ENCODE results near the gene ZNF439.
"Not testable (repeated sequence)": the region's sequence is repeated elsewhere in the genome, so short reads cannot be mapped to it uniquely, and the experiment has no call there.

The ZNF439 gene

GRCh38 chr19:11821474-11822109 lies 26.9 kb upstream of the ZNF439 start:
- no peak overlapping the region for H3K4me3 ChIP-seq (ENCODE audit: low read depth, low read length)

GRCh38 chr19:11828957-11829876 lies 19.3 kb upstream of the ZNF439 start:
- not testable (repeated sequence) for DNase-seq (ENCODE audit: low read depth); H3K4me3 ChIP-seq (ENCODE audit: low read depth, low read length)

More at GRCh38 chr19:11821474-11822109, 26.9 kb upstream of the ZNF439 start:
- no peak for DNase-seq (ENCODE audit: low read depth)
- TF ChIP-seq, protein P1, sequence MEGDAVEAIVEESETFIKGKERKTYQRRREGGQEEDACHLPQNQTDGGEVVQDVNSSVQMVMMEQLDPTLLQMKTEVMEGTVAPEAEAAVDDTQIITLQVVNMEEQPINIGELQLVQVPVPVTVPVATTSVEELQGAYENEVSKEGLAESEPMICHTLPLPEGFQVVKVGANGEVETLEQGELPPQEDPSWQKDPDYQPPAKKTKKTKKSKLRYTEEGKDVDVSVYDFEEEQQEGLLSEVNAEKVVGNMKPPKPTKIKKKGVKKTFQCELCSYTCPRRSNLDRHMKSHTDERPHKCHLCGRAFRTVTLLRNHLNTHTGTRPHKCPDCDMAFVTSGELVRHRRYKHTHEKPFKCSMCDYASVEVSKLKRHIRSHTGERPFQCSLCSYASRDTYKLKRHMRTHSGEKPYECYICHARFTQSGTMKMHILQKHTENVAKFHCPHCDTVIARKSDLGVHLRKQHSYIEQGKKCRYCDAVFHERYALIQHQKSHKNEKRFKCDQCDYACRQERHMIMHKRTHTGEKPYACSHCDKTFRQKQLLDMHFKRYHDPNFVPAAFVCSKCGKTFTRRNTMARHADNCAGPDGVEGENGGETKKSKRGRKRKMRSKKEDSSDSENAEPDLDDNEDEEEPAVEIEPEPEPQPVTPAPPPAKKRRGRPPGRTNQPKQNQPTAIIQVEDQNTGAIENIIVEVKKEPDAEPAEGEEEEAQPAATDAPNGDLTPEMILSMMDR (IDR thresholded peaks at IDR 0.05; ENCODE audit: control insufficient read depth, extremely low read depth, insufficient read depth) = no peak

DNA sequence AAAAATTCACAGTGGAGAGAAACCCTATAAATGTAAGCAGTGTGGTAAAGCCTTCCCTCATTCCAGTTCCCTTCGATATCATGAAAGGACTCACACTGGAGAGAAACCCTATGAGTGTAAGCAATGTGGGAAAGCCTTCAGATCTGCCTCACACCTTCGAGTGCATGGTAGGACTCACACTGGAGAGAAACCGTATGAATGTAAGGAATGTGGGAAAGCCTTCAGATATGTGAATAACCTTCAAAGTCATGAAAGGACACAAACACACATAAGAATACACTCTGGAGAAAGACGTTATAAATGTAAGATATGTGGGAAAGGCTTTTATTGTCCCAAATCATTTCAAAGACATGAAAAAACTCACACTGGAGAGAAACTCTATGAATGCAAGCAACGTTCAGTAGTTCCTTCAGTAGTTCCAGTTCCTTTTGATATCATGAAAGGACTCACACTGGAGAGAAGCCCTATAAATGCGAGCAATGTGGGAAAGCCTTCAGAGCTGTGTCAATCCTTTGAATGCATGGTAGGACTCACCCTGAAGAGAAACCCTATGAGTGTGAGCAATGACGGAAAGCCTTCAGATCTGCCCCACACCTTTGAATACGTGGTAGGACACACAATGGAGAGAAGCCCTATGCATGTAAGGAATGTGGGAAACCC lies 16.1 kb upstream of the ZNF439 start:
- TF ChIP-seq, protein P1 (IDR thresholded peaks at IDR 0.05; ENCODE audit: control insufficient read depth, extremely low read depth, insufficient read depth) = no peak
- DNase-seq (ENCODE audit: low read depth) = no peak
- no peak overlapping the region for H3K4me3 ChIP-seq (ENCODE audit: low read depth, low read length)

- DNase-seq (ENCODE audit: low read depth) = no peak
- no peak overlapping the region for H3K4me3 ChIP-seq (ENCODE audit: low read depth, low read length)
- TF ChIP-seq, protein P1 (IDR thresholded peaks at IDR 0.05; ENCODE audit: control insufficient read depth, extremely low read depth, insufficient read depth) = no peak
These were observed 15.0 kb upstream of the ZNF439 start for GRCh38 chr19:11833541-11833940.

DNA sequence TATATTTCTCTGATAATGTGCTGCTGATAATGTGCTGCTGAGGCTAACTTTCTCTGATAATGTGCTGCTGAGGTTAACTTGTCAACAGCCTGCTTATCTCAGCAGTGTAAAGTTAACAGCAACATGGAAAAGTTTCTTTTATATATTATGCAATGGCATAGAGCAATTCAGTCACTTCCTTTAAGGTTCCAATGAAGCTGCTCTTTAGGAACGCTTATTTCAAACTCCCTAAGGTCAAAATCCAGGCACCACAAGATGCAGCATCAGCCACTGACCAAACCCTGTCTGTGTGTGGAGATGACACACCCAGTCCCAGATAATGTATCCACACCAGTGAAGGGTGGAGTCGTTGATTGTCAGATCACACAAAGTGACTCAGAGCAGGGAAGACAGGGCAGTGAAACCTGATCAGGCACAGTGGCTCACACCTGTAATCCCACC lies 12.9 kb upstream of the ZNF439 start:
- H3K4me3 ChIP-seq (ENCODE audit: low read depth, low read length); DNase-seq (ENCODE audit: low read depth): not testable (repeated sequence)

- TF ChIP-seq, protein P1 (IDR thresholded peaks at IDR 0.05; ENCODE audit: control insufficient read depth, extremely low read depth, insufficient read depth) = no peak
- DNase-seq (ENCODE audit: low read depth) = no peak
- H3K4me3 ChIP-seq (ENCODE audit: low read depth, low read length) = no peak overlapping the region
These were observed 4.8 kb upstream of the ZNF439 start for GRCh38 chr19:11843722-11844121.

- not testable (repeated sequence) for H3K4me3 ChIP-seq (ENCODE audit: low read depth, low read length); DNase-seq (ENCODE audit: low read depth)
These were observed 911 bp upstream of the ZNF439 start for GRCh38 chr19:11847615-11848014.

DNA sequence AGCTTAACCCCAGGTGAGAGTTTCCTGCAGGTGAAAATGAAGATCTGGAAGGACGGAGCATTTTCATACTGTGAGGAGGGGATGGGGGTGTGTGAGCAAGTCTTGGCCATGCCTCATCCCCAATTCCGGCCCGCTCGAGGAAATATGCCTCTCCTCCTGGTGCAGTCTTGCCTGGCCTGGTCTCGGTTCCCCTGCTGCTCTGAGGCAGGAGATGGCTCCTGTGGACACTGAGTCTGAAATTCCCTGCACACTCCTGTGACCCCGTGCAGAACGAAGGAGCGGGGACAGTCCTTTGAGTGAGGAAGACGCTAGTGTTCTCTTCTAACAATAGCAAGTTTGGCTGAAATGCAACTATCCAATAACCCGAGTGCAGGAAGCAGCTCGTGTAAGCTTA lies 329 bp upstream of the ZNF439 start:
- TF ChIP-seq, protein P1 (IDR thresholded peaks at IDR 0.05; ENCODE audit: control insufficient read depth, extremely low read depth, insufficient read depth) = no peak
- no peak for DNase-seq (ENCODE audit: low read depth)
- no peak overlapping the region for H3K4me3 ChIP-seq (ENCODE audit: low read depth, low read length)

- H3K4me3 ChIP-seq (ENCODE audit: low read depth, low read length); DNase-seq (ENCODE audit: low read depth): not testable (repeated sequence)
These were observed 1.8 kb downstream of the ZNF439 start for GRCh38 chr19:11850289-11850688.
